GM19468 (cell line): Measurements from ENCODE around the gene A3GALT2.

Experiments
- ATAC-seq: cut with Tn5 transposase; IDR thresholded peaks from one replicate; pipeline ENCODE4 v1.9.1; 2021; ENCODE audit warnings: mild to moderate bottlenecking, moderate library complexity, moderate number of reproducible peaks; ENCODE audit not compliant: unreplicated experiment; ENCODE audit errors: extremely low read depth

Gene A3GALT2

DNA sequence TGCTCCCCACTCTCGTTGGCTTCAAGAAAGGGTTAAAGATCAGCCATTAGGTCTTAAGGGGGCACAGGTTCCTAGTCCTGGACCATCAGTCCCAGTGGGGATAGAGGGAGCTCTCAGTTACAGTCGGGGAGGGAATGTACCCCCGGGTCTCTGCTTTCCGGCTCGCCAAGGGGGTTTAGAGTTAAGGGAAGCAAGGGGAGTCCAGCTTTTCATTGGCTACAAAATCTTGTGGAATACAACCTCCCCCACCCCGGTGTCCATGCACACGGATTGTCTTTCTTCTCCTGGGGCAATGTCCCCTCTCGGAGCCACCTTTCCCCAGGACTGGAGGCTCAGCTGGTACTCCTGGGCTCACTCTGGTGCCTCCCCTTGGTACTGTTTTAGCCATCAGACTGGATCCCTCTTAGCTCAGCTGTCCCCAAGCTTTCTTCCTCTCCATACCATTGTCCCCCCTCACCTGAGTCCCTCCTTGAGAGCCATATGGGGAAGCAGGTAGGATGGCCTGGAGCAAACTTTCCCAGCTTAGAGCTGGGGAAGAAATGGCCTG, at the start of gene A3GALT2:
Gene A3GALT2 (minus strand): TSS at position 480 of the 547 bp plus-strand sequence. CDS start 0 bp downstream, at position 480.
- no peak for ATAC-seq

DNA sequence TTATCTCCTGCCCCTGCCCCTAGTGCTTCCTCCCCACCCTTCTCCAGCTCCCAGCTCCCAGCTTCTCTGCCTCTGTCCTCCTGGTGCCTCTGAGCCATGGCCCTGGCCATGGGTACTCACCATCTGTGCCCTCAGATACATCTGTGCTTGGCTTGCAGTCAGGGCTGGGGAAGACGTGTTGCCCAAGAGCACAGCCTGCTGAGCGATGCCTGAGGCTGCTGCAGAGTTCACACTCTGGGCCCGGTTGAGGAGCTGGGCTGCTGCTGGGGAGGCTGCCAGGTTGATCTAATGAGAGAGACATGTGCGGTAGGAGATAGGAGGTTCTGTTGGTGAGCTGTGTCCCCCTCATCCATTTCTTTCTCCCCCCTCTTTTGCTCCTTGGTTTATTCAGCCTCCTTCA, 49.4 kb upstream of the A3GALT2 start:
- no peak for ATAC-seq

DNA sequence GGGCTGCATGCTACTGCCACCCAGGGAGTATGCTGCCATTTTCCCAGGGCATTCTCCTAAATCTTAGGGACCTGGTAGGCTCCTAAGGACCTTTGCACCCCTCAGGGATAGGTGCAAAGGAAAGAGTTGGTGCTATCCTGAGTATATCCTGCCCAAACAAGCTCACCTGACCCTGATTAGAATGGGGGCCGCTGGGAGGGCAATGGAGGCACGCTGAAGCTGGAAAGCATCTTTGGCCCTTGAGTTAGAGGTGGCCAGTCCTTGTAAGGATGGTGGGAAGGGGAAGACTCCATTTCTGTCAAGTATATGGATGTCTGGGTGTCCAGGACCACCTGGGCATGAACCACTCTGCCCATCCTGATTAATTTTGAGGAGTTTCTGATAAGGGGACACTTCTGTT, 48.9 kb upstream of the A3GALT2 start:
- ATAC-seq, result no peak

DNA sequence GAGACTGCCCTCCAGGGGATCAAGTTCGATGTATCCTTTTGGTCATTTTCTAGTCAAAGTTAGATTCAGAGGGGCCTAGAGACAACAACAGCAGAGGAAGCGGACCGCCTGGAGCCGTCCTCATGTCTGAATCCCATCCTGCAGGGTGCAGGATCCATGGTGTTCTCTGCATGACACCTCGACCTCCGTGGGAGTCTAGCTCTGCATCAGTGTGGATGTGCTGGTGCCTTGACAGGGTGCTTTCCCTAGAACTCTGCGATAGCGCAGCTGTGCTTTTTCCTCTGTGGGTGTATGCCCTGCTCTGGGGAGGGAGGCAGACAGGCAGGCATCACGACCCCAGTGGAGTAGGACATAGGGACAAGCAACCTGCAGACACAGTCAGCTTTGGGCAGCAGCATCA, 48.2 kb upstream of the A3GALT2 start:
- no peak for ATAC-seq

DNA sequence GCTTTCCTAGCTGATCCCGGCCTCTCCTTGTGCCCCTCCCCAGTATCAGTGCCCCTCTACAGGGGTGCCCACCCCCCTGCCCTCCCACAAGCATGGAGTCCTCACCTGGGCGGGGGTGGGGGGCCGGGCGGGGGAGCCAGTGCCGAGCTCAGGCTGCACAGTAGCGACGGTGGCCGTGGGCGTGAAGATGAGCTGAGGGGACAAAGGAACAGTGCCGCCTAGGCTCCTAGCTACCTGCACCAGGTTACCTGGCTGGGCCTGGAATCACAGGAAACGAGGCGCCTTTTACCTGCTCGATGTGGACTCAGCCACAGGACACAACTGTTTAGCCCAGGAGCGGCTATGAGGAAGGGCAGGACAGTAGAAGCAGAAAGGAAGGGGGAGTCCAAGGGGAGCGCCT, 47.5 kb upstream of the A3GALT2 start:
- no peak for ATAC-seq

DNA sequence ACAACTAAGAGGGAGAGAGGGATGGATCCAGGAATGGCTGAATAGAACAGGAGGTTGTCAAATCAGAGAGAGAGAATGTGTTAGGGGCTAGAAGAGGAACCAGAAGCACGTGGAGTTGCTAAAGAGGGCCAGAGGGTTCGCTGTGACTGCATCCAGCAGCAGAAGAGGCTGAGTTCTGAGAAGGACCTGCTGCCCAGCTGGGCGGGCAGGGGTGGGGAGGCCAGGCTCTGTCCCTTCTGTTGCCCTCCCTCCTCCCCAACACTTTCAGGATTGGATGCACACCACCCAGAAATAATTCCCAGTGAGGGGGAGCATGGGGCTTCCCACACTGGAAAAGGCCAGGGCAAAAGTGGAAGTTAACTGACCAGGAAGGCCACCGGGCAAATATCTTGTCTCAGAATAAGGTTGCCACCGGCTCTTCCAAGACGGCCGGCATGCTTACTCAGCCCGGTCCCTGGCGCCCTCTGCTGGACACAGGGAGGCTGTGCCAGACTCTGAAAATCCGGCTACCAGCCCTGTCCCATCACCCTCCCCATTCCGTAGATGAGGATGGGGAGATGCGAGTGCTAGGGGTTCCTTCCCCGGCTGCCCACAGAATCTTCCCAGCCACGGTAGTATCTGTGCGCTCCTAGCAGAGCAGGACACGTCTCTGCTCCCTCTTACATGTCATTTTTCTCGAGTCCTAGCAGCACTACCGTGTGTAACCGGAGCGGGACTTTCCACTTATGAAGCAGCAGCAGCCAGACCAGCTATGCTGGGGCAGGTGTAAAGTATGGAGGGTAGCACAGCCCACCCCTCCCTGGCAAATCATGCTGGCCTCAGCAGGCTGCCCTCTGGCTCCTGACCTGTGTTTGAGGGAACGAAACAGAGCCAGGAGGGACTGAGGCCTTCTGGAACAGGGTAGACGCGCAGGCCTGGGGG, 46.8 kb upstream of the A3GALT2 start:
- ATAC-seq, result no peak

DNA sequence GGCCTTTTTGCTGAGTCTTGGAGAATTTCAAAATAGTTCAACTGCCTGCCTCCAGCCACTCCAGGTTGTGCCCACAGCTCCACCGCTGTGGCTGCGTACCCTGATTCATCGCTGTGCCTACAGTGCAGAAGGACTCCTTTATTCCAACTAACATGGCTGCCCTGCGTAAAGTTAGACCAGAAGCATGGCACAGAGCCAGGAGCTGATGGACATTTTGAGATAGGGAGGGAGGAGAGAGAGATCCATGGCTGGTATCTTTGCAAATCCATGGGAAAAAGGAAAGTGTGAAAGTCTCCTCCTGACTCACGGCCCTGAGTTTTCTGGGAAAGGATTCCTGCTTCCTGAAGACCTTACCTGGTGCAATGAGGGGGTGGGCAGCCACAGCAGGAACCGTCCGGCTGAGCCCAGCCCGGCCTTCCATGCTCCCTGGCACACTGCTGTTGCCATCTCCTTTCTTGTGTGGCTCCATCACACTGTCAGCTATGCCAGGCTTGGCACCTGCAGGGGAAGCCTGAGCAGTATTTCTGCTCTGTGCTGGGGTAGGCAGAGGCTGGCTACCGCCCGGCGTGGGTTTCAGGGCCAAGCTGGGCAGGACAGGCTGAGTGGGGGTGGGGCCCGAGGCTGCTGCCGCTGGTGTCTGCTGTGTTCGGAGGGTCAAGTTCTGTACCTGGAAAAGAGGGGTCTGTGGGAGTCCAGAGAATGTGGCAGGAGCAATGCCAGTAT, 46.0 kb upstream of the A3GALT2 start:
- no peak for ATAC-seq

DNA sequence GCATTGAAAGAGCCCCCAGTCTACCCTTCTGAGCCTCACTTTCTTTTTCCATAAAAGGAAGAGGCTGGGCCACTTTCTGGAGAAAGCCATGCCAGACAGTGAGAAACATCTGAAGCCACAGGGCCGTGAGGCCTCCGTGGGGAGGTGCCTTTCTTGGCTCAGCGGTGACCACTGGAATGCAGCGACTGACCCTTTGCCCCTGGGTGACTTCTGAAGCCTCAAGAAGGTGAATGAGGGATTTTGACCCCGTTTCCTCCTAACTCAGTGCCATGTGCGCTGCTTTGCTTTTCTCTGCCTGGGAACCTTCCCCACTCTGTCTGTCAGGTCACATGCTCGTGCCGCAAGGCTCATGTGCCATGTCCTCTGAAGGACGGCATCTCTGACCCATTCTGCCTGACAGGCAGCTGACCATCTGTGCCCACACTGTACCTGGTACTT, 44.7 kb upstream of the A3GALT2 start:
- ATAC-seq, result no peak

DNA sequence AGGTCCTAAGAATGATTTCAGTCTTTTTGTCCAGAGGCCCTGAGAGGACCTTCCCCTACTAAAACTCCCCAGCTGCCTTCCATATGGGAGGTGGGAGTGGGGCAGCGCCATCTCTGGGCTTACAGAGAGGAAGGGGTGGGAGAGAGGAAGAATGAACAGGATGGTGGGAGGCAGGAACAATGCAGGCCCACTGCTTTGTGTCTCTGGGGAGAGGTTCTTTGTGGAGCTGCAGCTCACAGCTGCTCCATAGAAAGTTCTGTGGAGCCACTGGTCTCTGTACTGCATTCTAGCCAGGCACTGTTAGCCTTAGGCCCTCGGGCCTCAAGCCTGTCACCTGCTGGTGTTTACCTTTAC, 43.6 kb upstream of the A3GALT2 start:
- no peak for ATAC-seq

DNA sequence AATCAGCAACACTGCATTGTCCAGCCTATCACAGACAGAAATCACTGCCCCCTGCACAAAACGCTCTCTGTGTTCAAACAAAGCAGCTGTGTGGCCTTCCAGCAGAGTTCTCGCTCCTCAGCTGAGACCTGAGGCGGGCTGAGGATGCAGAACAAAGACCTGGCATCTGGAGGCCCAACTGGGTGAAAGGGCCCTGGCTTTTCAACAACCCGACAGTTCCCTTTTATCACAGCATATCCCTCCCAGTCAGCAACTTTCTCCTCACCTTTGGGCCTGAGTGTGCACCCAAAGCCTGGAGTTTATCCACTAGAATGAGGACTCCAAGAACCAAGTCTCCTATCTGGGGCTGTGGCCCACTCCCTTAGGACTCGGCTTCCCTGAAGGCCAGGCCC, 42.6 kb upstream of the A3GALT2 start:
- no peak for ATAC-seq

DNA sequence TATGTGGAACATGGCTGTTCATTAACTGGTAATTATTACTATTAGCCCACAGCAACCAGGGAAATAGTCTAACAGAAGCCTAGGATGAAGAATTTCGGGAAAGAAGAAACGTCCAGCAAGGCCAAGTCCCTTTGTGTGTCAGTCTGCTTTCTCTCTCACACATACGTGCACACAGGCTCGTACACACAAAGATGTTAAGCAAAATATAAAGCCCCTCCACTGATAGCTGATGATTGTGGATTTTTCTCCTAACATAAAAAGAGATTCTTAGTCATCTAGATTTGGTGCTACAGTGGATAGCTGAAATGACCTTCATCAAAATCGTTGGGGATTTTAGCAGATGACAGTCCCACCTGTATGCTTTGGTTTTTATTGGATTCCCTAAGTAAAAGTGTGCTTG, 42.1 kb upstream of the A3GALT2 start:
- ATAC-seq, result no peak

DNA sequence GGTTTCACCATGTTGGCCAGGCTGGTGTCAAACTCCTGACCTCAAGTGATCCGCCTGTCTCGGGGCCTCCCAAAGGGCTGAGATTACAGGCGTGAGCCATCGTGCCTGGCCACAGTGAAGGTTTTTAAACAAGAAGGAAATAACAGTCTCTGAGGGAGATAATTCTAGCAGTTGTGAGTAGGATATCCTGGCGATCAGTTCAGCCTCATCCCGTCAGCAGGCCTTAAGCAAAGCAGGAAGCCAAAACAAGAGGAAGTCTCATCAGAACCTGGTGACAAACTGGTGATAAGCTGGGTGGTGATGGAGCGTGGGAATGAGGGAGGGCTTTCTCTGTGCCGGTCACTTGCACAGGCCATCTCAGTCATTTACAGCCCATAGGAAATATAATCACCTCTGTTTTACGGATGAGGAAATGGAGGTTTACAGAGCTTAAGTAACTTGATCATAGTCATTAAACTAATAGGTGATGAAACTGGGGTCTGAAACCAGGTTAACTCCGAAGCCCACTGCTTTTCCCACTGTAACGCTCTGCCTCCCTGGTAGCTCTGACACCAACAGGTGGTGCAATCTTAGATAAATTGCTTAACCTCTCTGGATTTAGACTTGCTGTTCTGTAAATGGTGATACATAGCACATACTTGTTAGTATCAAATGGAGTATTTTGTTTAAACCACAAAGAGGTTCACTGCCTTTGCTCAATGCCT, 40.8 kb upstream of the A3GALT2 start:
- no peak for ATAC-seq

DNA sequence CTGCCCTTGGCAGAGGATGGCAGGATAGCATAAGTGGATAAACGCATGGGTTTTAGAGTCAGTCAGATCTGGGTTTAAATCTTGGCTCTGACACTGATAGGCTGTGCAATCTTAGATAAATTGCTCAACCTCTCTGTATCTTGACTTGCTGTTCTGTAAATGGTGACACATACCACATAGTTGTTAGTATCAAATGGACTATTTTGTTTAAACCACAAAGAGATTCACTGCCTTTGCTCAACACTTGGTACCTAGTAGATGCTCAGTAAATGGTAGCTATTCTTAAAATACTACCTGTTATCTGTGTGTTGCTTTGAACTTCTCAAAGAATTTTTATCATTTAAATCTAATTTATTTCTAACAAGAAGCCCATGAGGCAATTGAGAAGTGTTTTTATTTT, 39.5 kb upstream of the A3GALT2 start:
- no peak for ATAC-seq

DNA sequence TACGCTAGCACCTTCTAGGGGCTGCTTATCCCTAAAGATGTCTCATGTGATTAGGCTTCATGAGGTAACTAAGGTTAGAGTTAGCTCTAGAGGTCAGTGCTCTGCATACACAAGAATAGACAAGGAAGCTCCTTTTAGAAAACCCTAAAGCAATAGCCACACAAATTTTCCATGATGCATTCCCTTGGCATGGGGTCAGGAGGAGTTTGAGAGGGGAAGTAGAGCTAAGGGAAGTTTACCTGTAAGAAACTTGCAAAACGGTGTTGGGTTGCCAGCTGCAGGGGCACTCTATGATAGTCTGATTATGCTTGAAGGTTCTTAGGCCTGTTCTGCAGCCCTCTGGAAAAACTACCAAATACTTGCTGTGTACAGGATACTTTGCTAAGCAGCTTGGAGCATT, 39.0 kb upstream of the A3GALT2 start:
- ATAC-seq, result no peak

DNA sequence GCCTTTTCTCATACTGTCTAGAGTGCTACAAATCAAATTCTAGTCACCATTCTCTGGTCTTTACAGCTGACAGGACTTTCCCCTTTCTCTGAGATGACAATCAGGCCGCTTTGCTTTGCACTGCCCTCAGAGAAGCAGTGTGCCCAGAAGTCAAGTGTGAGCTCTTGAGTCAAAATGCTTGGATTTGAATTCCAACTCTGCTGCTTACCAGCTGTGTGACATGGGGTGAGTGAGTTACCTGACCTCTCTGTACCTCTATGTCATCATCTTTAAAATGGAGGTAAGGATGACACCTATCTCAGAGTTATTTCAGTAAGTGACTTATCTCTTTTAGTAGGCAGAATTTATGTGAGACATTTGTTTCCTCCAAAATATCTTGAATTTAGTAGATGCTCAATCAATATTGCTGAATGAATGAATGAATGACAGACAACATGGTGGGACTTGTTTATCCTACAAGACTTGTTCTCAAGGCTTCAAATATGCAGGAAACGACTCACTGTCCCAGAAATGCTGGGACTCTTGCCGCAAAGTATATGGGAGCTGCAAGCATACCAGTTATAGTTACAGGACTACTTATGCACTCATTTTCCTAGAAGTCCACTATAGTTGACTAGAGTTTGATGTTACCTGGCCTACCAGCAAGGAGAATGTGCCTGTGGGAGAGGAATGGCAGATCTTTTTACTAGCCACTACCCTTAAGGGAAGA, 38.1 kb upstream of the A3GALT2 start:
- ATAC-seq, result no peak

DNA sequence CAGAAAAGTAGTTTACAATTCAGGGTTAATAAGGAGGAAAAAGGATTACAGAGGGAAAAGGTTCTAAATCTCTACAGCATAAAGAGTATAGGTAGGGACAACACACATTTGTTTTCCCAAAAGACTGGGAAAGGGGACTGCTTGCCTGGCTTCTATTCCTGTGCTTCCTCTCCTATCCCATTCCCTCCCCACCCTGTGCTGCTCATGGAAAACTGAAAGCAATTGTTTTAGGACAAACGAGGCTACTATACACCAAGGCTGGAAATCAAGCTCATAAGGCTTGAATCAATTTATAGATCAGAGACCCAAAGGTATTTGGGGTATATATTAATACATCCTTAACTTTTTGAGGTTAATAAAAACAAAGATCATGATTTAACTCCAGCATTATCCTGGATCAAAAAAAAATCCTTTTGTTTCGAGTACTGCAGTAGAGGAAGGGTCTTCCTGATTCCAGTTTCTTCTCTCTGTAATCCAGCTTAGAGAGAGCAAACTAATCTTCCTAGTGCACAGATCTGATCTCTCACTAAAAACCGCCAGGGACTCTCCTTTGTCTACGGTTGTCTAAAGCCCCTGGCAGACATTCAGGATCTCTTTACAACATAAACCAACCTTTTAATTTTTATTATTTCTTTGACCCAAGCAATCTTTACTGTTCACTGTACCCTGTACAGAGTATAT, 37.4 kb upstream of the A3GALT2 start:
- ATAC-seq, result no peak

DNA sequence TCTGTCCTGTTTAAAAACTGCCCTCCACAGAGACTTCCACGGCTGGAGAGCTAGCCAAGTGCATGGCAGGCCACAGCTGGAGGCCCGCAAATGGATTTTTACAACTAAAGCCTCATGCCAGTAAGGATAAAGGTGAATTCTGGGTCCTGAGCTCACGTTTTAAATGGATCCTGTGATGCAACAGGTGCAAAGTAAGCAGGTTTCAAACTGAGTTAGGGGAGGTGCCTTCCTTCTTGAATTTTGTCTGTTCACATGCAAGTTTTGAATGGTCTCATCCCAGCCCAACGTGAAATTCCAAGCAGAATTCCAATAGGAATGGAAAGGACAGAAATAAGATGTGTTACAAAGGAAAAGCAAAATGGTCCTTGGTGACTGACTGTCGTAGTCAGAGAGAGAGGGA, 36.2 kb upstream of the A3GALT2 start:
- no peak for ATAC-seq

DNA sequence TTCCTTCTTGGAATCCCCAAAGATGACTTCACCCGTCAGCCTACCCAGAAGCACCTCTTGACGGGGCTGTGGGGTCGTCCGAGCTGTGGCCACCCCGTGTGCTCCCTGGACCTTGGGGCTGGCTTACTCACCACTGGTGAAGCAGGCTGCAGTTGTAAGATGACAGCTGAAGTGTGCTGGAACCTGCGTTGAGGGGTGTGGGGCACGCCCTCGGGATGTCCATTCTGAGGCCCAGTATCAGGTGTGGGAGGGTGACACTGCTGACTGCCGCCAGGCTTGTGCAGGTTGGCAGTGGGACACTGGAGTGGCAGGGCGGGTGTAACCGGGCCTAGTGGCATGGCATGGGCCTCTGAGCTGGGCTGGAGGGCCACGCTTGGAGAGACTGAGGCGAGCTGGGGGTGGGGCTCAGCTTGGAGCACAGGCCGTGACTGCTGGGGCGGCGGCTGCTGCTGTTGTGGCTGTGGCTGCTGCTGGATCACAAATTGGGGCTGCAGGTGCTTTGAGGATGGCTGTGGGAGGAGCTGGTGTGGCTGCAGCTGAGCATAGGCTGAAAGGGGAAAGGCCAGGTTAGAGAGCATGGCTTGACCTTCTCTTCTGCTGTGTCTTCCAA, 33.9 kb upstream of the A3GALT2 start:
- ATAC-seq, result no peak

DNA sequence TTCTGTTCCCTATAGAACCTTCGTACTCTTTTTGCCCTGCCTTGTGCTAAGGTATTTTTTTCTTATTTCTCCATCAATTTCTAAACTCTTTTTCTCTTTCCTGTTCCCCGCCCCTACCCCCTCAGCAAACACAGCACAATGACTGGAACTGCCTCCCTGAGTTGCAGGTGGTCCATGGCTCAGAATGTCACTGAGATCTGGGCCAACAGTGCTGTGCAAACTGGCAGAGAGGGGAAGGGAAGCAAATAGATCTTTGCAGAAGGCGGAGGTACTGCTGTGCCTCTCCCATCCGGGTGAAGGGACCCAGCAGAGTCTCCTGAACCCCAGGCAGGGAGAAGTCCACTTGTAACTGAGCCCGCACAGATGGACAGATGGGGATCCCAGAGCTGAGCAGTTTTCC, 32.6 kb upstream of the A3GALT2 start:
- no peak for ATAC-seq
